Lung (tissue), 12 donors: Measurements from ENCODE around the gene CTU2. TPM values are rescaled to one million over a fixed set of nuclear protein-coding genes. Genes with fewer than 3 reads are reported as not detected.

ENCODE experiments used
- ATAC-seq: fragments of 200-7000 bp; cut with Tn5 transposase; one replicate; pipeline ENCODE4 v1.9.1; 2020; ENCODE audit warnings: moderate number of reproducible peaks; ENCODE audit not compliant: insufficient read depth, low FRiP score
- DNase-seq, 3 donors: peaks; one replicate each; pipeline ENCODE4 v3.0.0-alpha.2; 2013 to 2017
- H3K27ac ChIP-seq, 2 donors: one replicate each; pipeline ENCODE4 v1.5.1; 2013; ENCODE audit warnings: mild to moderate bottlenecking in 2 of 2, moderate library complexity in 2 of 2, control low read depth in 1 of 2, inconsistent platforms in 1 of 2, low read depth in 1 of 2, low read length in 1 of 2
- H3K27me3 ChIP-seq, 3 donors: one replicate each; pipeline ENCODE4 v1.5.1; 2013; ENCODE audit warnings: low read length in 2 of 3; ENCODE audit not compliant: control insufficient read depth in 3 of 3, insufficient read depth in 3 of 3
- H3K36me3 ChIP-seq, 4 donors: one replicate each; pipeline ENCODE4 v1.5.1; 2013; ENCODE audit warnings: low read length in 4 of 4, mild to moderate bottlenecking in 1 of 4, moderate library complexity in 1 of 4; ENCODE audit not compliant: control insufficient read depth in 4 of 4, insufficient read depth in 4 of 4
- H3K4me1 ChIP-seq, 5 donors: one replicate each; pipeline ENCODE4 v1.5.1; 2013; ENCODE audit warnings: low read length in 5 of 5, mild to moderate bottlenecking in 2 of 5, moderate library complexity in 1 of 5; ENCODE audit not compliant: control insufficient read depth in 5 of 5, insufficient read depth in 5 of 5
- H3K4me3 ChIP-seq: one replicate; pipeline ENCODE4 v1.5.1; 2013; ENCODE audit warnings: mild to moderate bottlenecking, control low read depth, moderate library complexity
- H3K9ac ChIP-seq, 2 donors: one replicate each; pipeline ENCODE4 v1.5.1; 2013; ENCODE audit warnings: low read length in 2 of 2, control low read depth in 1 of 2; ENCODE audit not compliant: insufficient read depth in 1 of 2
- H3K9me3 ChIP-seq, 4 donors: one replicate each; pipeline ENCODE4 v1.5.1; 2013; ENCODE audit warnings: low read length in 3 of 4, mild to moderate bottlenecking in 1 of 4, moderate library complexity in 1 of 4; ENCODE audit not compliant: control insufficient read depth in 4 of 4, insufficient read depth in 3 of 4
- CTCF ChIP-seq: IDR thresholded peaks from 2 replicates; pipeline ENCODE4 v1.5.1; 2012; ENCODE audit warnings: mild to moderate bottlenecking; ENCODE audit errors: control extremely low read depth, extremely low read depth
- WGBS, 2 donors: extraction: QIAGEN DNeasy Blood & Tissue Kit; methylation state at CpG; one replicate each; pipeline ENCODE4 v1.1.7; 2013; 5-methylcytosine and 5-hydroxymethylcytosine counted together
- polyA plus RNA-seq, 2 donors: library from polyadenylated mRNA; stranded (reverse); fragments of 200-250 nt; gene quantifications; one replicate each; pipeline ENCODE4 v1.2.1, GENCODE V29; 2013
- total RNA-seq, 2 donors: library from RNA; depleted of rRNA in 1 of 2; stranded (reverse); fragments of >200 nt in 1 of 2; gene quantifications; one replicate each; pipeline ENCODE4 v1.2.1, GENCODE V29; 2014 to 2021
- donor health status: control.
- donor health status: control.
- donor health status: Bipolar disorder and iron deficiency.
- donor health status: healthy.
- donor health status: DM: yes; HTN: yes; CAD: no.

The CTU2 gene
- total and polyA plus RNA-seq, 4 donors = 5.7 to 23.4 (median 18.3) TPM

DNA sequence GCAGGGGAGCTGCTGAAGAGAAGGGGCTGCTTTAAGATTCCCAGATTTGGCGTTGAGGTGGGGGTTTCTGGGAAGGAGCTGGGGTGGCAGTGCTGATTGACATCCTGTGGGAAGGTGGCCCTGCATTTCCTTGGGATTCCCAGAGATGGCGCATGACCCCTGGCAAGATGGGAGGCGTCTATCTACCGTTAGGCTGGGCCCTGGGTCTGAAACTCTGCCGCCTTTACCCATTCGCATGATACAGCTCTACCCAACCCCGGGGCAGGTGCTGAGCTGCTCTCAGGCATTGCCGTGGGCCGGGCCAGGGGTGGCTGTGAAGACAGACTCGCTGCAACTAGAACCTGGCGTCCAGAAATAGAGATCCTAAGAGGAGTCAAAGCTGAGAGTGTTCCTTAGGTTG lies 33.5 kb upstream of the CTU2 start:
- DNase-seq (no peak), ATAC-seq (no peak)
- H3K9ac ChIP-seq = no peak overlapping the region
- peaks cover 0 to 6% (median 0%) of the 10 kb centered on the region in 4 donors for H3K36me3 ChIP-seq
- no peak for TF ChIP-seq CTCF
- WGBS, 2 donors = 72 to 77% methylated on average over 11 of the region's 11 CpGs
- peaks cover 0 to 2% (median 0%) of the 10 kb centered on the region in 5 donors for H3K4me1 ChIP-seq
- no peaks in the 10 kb centered on the region for H3K9me3 ChIP-seq
- no peak overlapping the region for H3K27ac ChIP-seq
- H3K4me3 ChIP-seq = no peak overlapping the region
- H3K27me3 ChIP-seq = no peaks in the 10 kb centered on the region

DNA sequence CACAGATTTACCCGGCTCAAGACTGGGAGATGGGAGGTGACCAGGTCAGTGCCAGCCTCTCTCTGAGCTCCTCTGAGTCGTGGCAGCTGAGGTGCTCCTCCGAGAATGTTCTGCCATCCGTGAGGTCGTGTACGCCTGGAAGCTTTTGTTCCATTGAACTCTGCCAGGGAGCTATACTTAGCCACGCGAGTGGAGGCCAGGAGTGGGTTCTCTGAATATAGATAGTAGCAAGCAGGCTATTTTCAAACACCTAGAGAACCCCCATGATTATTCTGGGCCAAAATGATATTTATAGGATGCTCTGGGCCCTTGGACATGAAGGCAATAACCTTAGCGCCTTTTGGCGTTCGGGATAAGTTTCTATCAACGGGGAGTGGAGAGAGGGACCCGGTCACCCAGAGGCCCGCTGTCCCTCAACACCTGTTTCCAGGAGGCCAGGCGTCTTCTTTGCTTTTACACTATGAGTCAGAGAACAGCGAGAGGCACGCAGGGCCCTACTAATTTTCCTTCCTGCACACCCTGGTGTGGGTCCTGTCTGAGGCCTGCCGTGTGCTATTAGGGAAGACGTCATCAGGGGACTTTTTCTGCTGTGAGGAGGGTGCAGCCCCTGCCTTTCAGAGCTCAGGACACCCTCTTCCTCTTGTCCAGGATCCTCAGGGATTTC lies 32.5 kb upstream of the CTU2 start:
- WGBS, 2 donors = 93 to 96% methylated on average over 19 of the region's 19 CpGs
- Histone ChIP-seq H3K9me3 (no peaks in the 10 kb centered on the region), H3K27ac (no peak overlapping the region), H3K36me3 (peaks cover 0 to 6% (median 0%) of the 10 kb centered on the region in 4 donors), H3K9ac (no peak overlapping the region), H3K4me1 (peaks cover 0 to 2% (median 0%) of the 10 kb centered on the region in 5 donors), H3K4me3 (no peak overlapping the region), H3K27me3 (peaks cover 0 to 5% (median 0%) of the 10 kb centered on the region in 3 donors)
- DNase-seq (no peak), ATAC-seq (no peak)
- no peak for TF ChIP-seq CTCF

DNA sequence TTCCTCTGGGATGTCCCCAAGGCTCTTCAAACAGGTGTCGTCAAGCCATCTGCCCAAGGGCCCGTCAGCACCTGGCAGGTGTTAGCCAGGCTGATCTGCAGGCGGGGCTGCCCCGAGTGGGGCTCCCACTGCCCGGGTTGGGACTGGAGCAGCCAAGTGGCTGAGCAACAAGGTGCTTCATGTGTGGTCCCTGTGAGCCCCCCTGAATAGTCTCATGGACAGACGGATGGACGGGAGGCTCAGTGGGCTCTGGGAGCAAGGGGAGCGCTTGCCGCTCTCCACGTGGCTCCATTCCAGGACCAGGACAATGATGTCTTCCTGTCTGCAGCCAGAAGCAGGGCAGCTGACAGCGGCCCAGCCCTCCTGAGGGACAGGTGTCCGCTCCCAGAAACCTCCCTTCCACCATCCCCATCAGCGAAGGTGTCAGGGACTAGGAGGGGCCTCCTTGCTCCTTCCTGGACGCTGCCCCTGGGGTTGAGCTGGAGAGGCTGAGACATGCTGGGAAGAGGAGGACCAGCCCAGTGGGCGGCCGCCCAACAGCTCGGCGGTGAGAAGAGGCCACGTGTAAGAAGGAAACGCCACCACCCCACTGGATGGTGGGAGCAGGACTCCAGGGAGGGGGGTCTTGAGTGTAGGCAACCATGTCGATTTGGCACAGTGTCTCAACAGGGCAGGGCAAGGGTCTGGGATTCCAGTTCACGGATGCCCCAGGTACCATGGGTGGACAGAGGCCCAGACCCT lies 29.6 kb upstream of the CTU2 start:
- DNase-seq = no peak
- WGBS, 2 donors = 77 to 89% methylated on average over 22 of the region's 22 CpGs
- peaks cover 0 to 6% (median 0%) of the 10 kb centered on the region in 4 donors for H3K36me3 ChIP-seq
- H3K4me1 ChIP-seq = peaks cover 0 to 2% (median 0%) of the 10 kb centered on the region in 5 donors
- H3K27me3 ChIP-seq = peaks cover 0 to 10% (median 0%) of the 10 kb centered on the region in 3 donors
- no peak overlapping the region for H3K9ac ChIP-seq
- no peak for ATAC-seq
- no peak for TF ChIP-seq CTCF
- H3K27ac ChIP-seq = no peak overlapping the region
- H3K4me3 ChIP-seq = no peak overlapping the region
- H3K9me3 ChIP-seq = no peaks in the 10 kb centered on the region
